Activated CD4-positive, CD25-positive, alpha-beta regulatory T cell treated with anti-CD3 and anti-CD28 coated beads, Interleukin-2, amount 50 U/mL, for 72 hours (primary cell): ENCODE data around the gene CHRND.

ENCODE experiments used
- DNase-seq: peaks from one replicate; pipeline ENCODE4 v3.0.0; 2021

Gene CHRND

DNA sequence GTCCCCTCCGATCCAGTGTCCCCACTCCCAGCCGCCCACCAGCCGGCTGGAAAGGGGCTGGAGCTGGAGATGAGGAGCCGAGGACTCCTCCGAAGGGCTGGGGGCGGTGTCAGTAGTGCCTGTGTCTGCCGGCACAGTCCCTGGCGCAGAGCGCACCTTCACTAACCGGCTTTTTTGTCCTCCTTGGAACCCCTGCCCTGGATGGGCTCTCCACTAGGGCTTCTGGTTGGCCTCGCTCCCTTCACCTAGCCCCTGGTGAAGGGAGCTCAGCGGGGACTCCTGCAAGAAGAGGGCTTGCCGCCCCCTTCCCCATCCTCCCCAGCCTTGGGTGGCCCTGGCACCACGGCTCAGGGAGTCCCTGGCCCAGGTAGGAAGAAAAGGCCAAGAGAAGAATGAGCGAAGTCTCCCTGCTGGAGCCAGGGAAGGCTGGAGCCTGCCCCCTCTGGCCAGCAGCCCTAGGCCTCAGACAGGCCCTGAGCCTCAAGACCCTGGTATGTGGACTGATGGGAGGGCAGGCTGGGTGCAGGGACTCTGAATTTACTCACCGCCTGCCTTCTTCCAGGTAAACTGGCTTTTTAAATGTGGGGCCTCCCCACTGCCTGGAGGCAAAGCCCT is 37.8 kb upstream of the CHRND start:
- DNase-seq = no peak

DNA sequence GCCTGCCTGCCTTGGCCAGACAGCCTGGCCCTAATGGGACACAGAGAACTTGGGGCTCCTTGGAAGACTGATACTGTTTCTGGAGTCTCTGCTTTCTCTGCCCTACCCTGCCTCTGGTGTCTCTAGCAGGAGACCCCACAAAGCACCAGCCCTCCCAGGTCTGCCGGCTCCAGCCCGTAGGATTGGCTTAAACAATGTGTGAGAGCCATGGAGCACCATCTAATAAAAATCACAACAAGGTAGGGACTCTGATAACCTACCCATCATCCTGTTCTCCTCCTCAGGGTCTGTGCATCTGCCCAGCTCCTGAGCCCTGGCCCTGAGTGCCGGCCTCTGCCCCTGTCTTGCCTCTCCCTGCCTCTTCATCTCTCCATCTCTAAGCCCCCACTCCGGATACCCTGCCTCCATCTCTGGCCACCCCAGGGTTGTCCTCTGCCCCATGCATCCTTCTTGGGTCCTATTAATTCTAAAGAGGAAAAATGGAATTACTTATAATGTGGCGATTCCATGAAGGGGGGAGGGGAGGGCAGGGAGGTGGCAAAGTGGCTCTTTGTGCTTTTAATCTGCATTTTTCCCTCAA is 37.1 kb upstream of the CHRND start:
- DNase-seq = peak; percentile 25

DNA sequence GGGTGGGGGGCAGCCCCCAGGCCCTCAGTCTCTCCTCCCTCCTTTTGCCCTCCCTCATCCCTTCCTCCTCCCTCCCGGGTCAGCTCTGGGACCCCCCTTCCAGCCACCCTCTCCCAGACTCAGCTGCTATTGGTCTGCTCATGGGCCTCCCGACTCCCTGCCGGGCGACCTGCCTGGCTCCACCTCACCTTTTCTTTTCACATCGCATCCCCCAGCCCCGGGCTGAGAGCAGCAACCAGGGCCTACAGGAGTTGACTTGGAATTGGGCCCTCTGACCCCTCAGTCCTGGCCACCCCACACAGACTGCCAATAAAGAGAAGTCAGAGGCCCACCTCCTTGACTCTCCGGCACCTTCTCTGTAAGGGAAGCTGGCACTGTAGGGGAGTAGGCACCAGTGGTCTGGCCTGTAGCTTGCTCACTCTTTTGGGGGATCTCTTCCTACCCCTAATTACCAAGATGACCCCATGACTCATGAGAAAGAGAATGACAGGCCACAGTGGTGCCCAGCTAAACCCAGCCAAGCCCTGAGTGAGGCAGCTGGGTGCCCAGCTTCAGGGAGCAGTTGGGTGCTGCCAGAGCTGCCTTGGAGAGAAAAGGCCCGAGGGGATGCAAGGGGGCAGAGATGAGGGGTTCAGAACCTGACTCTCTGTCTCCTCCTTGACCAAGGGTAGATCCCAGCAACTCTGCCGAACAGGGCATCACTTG is 36.3 kb upstream of the CHRND start:
- DNase-seq = peak; percentile 27

DNA sequence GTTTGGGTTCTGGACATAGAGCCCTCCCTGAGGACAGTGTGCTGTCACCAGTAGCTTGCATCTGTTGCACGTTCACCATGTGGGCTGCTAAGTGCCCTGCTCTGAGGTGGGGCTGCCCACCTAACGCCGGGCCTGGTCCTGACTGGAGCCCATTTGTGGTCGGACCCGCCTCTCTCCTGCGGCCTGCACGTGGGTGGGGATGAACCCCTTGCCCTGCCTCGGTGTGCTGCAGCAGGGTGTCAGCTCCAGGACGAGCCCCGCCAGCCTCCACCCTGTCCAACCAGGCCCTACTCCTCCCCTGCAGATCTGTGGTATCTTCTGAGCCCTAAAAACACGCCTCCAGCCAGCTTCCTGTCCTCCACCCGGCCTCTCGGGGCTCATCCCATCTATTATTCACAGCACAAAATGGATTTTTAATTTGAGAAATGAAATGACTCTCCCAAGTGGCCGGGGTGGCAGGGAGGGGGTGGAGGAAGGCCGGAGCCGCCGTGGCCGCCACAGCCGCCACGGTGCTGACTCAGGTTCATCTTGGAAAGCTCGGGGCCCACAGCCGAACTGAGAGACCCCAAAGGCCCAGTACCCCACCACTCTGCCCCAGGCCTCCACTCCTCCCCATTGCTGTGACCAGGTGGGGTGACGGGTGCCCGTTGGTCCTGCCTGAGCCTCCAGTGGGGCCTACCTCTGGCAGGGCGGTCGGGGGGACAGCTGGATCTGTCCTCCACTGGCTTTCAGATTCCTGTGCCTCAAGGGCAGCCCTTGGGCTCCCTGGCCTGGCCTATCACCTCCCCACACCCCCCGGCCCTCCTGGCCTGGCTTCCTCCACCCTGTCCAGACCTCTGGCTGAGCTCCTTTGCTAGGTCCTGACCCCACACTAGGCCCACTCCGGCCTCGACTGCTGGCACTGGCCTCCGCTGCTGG is 35.5 kb upstream of the CHRND start:
- peak; percentile 29 for DNase-seq

DNA sequence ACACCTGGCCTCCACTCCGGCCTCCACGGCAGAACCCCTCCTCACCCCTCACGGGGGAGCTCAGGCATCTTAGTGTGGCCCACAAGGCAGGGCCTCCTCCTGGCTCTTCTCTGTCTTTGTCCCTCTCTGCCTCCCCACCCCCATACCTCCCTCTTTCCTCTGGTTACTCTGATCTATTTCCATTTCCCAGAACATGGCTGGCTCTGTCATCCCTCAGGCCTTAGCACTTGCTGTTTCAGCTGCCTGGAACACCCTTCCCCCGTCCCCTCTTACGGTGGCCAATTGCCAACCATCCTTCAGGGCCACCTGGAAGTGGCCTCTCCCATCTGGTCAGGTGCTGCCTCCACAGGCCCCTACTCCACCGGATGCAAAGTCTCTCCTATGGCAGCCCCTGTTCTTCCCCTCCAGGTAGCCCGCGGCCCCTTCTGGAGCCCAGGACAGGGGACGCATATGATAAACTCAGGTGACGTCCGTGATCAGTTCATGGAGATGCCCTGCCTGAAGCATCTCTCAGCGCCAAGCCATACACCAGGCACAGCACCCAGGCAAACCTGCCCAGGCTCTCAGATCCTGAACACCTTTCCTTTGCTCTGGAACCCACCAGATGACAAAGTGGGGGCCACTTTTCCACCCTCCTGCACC is 34.7 kb upstream of the CHRND start:
- DNase-seq = no peak

DNA sequence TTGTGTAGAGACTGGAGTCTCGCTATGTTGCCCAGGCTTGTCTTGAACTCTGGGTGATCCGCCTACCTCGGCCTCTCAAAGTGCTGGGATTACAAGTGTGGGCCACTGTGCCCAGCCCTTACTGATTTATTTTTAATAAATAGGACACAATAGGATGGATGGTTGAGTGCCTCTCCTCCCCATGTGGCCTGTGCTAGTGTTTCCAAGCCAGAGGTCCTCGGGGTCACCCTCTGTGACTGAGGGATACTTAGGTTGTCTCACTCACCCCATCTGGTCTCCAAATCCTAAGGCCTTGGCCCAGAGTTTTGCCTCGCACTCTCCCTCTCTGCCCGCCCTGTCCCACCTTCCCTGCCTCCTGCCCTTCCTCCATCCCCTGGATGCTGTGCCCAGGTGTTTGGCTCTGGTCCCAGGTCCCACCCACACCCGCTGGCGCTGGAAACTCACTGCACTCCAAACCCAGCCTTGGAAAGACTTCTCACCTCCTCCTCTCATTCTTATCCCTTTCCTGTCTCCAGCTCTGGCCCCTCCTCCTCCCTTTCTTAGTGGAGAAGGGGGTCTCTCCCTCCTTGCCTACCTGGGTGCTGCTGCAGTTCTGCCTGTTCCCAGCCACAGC is 33.6 kb upstream of the CHRND start:
- no peak for DNase-seq

DNA sequence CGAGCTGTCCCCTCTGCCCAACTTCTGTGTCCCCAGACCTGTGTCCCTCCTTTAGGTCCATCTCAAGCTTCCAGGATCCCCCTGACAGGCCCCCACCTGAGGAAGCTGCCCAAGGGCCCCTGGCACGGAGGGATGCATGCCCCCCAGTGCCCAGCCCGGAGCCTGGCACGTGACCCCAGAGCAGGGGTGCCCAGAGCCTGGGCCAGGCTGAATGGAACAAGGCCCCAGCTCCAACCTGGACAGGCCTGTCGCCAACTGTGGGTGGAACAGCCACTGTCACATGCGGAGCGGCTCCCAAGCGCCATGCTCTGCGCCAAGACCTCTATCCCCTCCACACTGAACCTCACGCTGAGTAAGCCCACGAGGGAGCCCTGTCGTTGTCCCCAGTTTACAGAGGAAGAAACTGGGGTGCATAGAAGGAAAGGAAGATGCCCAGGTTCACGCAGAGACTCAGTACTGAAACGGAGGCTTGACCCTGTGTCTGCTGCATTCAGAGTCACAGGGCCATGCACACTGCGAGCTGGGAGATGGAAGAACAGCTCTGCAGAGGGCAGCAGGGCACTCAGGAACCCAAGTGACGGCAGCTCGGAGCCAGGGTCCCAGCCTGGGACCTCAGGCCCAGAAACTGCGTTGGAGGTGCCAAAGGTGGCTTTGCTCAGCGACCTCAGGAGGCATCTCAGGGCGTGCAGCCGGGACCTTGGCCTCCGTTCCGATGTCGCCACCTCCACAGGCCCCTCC is 32.8 kb upstream of the CHRND start:
- DNase-seq = no peak

DNA sequence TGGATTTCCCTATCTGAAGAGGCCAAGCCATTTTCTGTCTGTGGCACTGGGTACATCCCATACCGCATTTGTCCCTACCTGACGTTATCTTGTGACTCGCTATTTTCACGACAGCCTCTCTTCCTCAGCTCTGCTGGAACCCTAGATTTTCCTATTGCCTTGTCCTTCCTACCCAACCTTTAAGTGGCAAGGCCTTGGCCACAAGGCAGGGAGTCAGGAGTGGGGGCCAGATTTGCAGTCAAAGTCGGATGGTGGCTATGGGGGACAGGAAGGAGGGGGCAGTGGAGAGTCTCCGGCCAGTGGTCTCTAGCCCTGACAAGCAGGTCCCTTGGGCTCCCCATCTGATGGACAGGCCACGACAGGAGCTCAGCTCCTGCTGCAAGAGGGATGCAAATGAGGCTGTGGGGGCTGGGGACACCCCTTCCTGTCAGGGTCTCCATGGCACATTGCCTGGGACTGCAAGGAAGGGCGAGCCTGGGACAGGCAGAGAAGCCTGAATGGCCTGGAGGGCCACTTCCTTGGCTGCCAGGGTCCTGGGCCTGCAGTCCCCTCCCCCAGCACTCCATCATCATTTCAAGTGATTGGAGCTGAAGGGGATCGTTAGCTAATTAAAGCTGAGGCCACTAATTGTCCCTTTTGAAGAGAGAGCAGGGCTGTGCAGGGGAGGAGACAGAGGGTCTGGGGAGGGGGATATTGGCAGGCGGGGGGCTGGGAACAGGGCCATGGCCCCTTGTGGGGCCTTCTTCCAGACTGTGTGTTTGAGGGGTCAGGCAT is 32.1 kb upstream of the CHRND start:
- DNase-seq = no peak

DNA sequence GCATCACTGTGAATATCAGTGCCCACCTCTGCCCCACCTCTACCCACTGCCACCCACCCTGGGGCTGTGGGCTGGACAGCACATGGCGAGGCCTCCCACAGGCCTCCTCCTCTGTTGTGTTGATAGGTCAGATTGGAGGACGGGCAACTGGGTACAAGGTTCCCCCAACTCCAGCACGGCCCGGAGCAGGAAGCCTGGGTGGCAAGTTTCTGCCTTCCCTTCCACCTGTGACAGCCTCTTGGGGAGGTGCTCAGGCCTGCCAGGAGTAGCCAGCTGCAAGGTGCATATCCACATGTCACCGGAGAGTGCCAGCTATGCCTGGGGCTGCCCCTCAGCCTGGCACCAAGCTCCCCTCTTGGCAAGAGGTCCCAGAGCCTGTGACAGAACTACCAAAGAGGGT is 31.4 kb upstream of the CHRND start:
- no peak for DNase-seq

DNA sequence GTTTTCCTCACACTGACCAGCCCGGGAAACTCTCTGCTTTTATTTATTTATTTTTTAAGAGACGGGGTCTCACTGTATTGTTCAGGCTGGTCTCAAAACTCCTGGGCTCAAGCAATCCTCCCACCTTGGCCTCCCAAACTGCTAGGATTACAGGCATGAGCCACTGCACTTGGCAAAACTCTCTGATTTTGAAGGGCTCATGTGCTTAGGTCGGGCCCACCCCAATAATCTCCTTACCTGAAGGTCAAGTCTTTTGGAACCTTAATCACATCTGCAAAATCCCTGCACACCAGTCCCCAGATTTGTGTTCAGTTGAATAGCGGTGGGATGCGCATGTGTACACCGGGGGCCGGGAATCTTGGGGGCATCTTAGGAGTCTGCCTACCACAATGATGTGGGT is 30.7 kb upstream of the CHRND start:
- DNase-seq = no peak

DNA sequence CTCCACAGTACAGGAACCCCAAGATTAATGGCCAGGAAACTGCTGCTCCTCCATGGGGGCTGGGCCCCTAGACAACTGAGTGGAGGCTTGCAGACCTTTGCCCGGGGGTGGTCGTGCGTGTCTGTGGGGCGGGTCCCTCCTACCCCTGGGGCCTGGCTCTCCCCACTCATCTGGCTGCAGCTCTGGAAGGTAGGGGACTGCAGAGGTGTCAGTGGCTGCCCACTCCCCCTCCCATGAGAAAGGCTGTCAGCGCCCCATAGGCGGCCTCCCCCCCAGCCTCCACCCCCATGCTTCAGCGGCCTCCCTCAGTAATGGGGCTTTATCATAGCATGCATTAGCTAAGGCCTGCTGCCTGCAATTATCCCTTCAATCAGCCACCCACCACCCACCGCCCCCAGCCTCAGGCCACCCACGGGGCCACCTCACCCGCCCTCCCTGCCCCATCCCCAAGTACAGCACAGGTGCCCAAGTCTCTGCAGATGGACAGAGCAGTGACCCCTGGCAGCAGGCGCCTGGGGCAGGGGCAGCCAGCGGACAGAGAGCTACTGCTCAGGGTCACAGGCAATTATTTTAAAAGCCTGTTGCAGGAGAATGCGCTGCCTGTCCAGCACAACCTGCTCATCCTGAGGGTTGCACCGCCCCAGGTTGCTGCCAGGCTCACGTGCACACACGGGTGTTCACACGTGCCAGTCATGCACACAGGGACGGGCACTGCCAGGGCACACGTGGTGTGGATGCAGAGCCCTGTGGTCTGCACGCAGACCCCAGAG is 29.3 kb upstream of the CHRND start:
- DNase-seq = no peak

DNA sequence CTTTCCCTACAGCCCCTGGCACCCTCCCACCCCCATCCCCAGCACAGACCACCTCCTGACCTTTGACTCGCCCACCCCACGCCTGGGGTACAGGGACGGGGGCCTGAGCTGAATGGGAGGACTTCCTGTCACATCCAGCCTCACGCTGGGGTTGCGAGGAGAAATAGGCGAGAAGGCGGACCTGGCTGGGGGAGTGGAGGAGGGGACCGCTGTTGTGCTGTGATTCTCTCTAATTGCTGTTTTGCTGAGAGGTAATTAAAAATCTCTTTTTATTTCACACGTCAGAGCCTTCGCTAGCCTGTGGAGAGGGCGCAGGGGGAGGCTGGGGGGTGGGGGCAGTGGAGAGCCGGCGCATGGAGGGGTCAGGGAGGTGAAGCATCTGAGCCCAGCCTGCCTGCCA is 28.6 kb upstream of the CHRND start:
- no peak for DNase-seq

DNA sequence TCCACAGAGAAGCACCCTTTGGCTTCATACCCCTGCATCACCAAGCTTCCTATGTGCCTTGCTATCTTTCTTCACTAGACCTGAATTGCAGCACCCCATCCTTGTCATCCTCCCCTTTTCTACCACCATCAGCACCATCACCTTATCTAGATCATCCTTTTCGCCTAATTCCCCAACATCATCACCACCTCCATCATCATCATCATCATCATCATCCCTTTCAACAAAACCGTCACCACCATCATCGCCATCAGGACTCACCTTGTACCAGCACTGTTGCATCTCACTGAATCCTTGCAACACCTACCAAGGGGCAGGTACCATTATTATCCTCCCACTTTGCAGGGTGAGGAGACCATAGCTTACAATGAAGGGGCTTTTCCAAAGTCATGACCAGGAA is 27.5 kb upstream of the CHRND start:
- no peak for DNase-seq

DNA sequence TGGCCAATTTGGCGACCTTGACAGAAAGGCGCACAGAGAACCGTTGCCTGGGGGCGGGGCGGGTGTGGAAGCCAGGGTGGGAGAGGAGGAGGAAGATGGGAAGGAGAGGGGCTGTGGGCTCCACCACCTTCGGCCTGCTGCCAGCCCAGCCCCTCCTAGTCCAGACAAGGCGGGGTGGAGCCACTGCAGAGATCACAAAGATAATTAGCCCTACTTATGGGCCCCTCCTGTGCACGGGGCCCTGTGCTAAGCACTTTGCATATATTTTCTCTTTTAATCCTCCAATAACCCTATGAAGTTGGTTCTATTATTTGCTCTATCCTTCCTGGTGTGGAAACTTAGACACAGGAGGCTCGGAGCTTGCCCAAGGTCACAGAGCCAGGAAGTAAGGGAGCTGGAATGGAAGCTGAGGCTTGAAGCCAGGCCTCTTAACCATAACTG is 24.6 kb upstream of the CHRND start:
- DNase-seq = no peak

DNA sequence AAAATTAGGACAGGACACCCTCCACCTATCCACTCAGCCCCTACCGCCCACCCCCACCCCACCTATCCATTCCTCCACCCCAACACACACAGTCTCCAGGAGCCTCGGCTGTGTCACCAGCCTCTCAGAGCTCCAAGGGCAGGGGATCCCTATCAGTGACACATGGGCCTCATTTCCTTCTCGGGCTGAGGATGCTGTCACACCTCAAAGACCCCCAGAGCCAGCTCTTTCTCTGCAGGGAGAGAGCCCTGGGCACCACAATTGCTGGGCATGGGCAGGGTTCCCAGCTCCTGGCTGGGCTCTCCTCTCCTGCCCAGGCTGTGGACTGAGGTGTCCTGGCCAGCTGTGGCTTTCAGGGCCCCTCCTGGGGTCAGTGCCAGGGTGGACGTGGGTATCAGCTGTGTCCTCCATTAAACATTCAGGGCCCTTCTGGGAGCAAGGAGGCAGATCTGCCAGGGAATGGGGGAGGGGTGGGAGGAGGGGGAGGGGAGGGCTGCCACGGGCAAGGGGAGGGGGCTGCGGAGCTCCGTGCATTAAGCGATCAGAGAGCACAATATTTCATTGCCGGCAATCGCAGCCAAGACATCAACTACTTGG is 24.1 kb upstream of the CHRND start:
- DNase-seq = no peak

DNA sequence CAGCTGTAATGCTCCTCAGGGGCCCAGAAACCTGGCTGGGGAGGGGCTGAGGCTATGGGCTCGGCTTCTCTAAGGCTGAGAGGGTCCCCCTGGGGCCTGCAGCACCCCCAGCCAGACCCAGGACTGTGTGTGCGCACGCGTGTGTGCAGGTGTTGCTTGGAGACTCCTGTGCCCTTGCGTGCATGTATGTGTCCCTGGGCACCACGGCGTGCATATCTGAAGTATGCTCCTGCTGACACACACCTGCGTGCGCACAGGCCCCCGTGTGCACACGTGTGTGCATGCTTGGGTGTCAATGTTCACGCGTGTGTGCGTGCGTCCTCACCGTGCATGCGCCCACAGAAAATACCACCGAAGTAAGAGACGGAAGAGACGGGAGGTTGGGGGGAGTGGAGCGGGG is 23.4 kb upstream of the CHRND start:
- DNase-seq = no peak

DNA sequence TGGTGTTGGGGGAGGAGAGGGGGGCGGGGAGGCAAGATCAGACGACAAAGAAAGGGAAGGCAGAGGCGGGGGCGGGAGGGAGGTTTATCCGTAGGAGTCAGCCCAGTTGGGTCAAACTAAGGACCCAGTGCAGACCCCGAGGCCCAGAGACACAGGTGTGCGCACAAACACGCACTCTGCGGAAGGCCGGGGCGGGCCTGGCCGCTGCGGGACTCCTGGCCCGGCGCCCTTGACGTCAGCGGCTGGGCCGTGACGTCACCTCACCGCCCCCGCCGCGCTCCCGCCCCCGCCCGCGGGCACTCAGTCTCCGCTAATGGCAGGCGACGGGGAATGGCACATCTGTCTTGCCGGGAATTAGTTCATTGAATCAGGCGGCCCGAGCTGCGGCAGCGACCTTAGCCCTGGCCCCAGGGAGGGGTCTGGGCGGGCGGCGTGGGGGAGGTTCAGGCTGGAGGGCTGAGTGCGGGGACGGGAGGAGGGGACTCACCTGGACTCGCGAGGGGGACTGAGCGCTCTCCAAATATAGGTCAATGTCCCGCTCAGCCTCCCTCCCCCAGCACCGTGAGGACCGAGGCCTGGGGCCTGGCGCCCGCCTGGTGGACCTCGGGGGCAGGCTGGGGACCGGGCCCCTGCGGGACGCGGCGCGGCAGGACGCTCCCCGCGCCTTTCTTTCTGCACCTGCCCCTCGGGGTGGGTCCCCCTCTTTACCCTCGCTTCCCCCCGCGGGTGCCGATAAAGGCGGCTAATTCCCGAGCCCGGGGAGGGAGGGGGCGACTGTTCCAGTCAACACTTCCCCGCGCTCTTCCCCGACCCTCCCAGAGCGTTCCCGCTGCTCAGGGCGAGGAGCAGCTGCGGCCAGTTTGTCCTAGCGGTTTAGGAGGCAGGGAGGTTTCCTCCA is 22.8 kb upstream of the CHRND start:
- peak; percentile 50 for DNase-seq

DNA sequence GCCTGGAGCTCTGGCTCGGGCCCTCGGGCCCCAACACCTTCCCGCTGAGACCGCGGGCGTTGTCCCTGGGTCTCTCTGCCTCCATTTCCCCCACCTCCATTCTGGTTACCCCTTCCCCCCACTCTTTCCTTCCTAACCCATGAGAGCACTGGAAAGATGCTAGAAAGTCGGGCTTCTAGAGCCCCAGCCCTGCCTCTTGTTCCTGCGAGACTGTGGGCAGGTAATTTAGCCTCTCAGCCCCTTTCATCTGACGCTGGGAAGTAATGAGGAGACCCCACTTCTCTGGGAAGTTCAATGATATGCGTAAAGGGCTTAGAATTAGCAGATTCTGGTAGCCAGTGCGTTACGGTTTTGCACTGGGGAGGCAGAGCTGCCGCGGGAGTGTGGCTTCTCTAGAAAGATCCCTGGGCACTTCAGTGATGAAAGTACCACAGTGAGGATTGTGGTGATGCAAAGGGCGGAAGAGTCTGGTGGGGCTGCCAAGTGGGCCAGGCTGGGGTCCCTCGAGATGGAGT is 22.1 kb upstream of the CHRND start:
- DNase-seq = no peak
